Activated T-cell treated with anti-CD3 and anti-CD28 coated beads for 4 hours (primary cell): ENCODE data around the gene ARL6IP6.
A peak's percentile ranks its signal among the peaks of the same experiment; 100 is the strongest.
"Not testable (repeated sequence)": the region's sequence is repeated elsewhere in the genome, so short reads cannot be mapped to it uniquely, and the experiment has no call there.

Source experiments
- DNase-seq: peaks from one replicate; pipeline ENCODE4 v3.0.0-alpha.2; 2020

ARL6IP6 gene

GRCh38 chr2:152718076-152718908, at the start of gene ARL6IP6:
Gene ARL6IP6, plus strand, starts transcription at chr2:152718620. Its CDS starts 5 bp downstream, at chr2:152718625.
- peak; percentile 90 for DNase-seq

GRCh38 chr2:152674334-152674733, 44.1 kb upstream of the ARL6IP6 start:
- no peak for DNase-seq

- DNase-seq, result no peak
Observed at GRCh38 chr2:152676461-152676860, 42.0 kb upstream of the ARL6IP6 start.

- no peak for DNase-seq
Observed at GRCh38 chr2:152678808-152679207, 39.6 kb upstream of the ARL6IP6 start.

GRCh38 chr2:152682663-152683062, 35.8 kb upstream of the ARL6IP6 start:
- no peak for DNase-seq

- no peak for DNase-seq
Observed at GRCh38 chr2:152683400-152683799, 35.0 kb upstream of the ARL6IP6 start.

- DNase-seq, result no peak
Observed at GRCh38 chr2:152686321-152686720, 32.1 kb upstream of the ARL6IP6 start.

GRCh38 chr2:152693033-152693432, 25.4 kb upstream of the ARL6IP6 start:
- DNase-seq, result no peak

- DNase-seq, result peak; percentile 15
Observed at GRCh38 chr2:152694161-152694661, 24.2 kb upstream of the ARL6IP6 start.

GRCh38 chr2:152695763-152696162, 22.7 kb upstream of the ARL6IP6 start:
- no peak for DNase-seq

- DNase-seq, result no peak
Observed at GRCh38 chr2:152696476-152696875, 21.9 kb upstream of the ARL6IP6 start.

- DNase-seq, result no peak
Observed at GRCh38 chr2:152701198-152701597, 17.2 kb upstream of the ARL6IP6 start.

- DNase-seq, result no peak
Observed at GRCh38 chr2:152706477-152707021, 11.9 kb upstream of the ARL6IP6 start.

GRCh38 chr2:152708742-152709141, 9.7 kb upstream of the ARL6IP6 start:
- DNase-seq, result no peak

GRCh38 chr2:152710713-152711112, 7.7 kb upstream of the ARL6IP6 start:
- DNase-seq, result no peak

GRCh38 chr2:152715112-152715511, 3.3 kb upstream of the ARL6IP6 start:
- no peak for DNase-seq

GRCh38 chr2:152715854-152716428, 2.5 kb upstream of the ARL6IP6 start:
- no peak for DNase-seq

GRCh38 chr2:152716805-152717227, 1.6 kb upstream of the ARL6IP6 start:
- no peak for DNase-seq

GRCh38 chr2:152717228-152718075, 968 bp upstream of the ARL6IP6 start, which contains the start of gene PRPF40A:
Gene PRPF40A, minus strand, starts transcription at chr2:152717461. Its CDS starts 22 bp downstream, at chr2:152717439.
- peak; percentile 98 for DNase-seq

- no peak for DNase-seq
Observed at GRCh38 chr2:152718909-152719645, 657 bp downstream of the ARL6IP6 start.

- DNase-seq, result no peak
Observed at GRCh38 chr2:152720794-152721193, 2.4 kb downstream of the ARL6IP6 start.

GRCh38 chr2:152722639-152723038, 4.2 kb downstream of the ARL6IP6 start:
- not testable (repeated sequence) for DNase-seq
